HG02623 (cell line): ENCODE results near the gene KMT2D.

ENCODE experiments used
- ATAC-seq: cut with Tn5 transposase; IDR thresholded peaks from one replicate; pipeline ENCODE4 v1.9.1; 2021; ENCODE audit warnings: moderate library complexity; ENCODE audit not compliant: unreplicated experiment

KMT2D gene

DNA sequence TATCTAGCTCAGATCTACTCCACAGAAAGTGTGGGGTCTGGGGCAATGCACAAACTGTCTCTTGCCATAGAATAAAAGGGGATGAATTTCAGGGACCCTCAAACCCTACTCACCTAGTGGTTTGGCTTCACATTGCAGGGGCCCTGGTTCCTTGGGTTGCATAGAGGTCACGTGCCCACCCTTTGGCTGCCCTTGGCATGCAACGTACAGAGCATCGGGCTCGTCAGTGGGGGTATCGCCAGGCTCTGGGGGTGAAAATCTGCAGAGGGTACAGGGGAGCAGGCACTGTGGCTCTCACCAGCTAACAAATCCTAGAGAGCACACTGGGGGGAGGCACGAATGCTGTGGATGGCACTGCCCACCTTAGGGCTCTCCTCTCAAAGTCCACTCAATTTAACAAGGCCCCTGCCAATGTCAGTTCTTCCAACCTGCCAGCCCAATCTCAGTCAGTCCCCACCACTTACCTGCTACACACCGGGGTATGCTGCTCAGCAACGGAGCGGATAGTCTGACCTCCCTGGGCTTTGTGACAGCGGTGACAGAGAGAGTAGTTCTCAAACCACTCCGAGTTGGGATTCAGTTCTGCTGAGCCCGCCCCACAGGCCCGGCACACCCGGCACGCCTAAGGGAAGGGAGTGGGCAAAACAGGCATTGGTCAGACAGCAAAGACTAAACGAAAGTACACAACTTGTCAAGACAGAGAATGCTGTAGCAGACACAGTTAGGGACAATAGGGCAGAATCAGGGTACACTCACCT lies 8.0 kb downstream of the KMT2D start:
- no peak for ATAC-seq

DNA sequence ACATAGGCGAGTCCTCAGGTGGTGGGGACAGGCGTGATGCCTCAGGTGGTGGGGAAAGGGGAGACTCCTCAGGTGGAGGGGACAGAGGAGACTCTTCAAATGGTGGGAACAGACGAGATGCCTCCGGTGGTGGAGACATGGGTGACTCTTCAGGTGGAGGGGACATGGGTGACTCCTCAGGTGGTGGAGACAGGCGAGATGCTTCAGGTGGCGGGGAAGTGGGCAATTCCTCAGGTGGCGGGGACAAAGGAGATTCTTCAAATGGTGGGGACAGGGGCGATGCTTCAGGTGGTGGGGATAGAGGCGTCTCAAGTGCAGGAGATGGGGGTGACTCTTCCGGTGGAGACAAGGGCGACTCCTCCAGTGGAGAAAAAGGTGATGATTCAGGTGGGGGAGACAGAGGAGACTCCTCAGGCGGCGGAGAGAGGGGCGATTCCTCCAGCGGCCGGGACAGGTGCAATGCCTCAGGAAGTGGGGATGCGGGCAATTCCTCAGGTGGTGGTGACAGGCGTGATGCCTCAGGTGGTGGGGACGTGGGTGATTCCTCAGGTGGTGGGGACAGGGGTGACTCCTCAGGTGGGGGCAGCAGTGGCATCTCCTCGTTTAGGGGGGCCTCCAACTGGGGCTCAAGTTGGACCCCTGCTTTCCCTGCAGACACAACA lies 8.7 kb downstream of the KMT2D start:
- no peak for ATAC-seq

DNA sequence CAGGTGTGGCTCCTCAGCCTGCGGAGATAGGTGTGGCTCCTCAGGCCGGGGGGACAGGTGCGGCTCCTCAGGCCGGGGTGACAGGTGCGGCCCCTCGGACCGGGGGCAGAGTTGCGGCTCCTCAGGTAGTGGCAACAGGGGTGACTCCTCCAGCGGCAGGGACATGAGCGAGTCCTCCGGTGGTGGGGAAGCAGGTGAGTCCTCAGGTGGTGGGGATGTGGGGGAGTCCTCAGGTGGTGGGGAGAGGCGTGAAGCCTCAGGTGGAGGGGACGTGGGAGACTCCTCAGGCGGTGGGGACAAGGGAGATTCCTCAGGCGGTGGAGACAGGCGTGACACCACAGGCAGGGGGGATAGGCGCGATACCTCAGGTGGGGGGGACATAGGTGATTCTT lies 9.2 kb downstream of the KMT2D start:
- no peak for ATAC-seq

DNA sequence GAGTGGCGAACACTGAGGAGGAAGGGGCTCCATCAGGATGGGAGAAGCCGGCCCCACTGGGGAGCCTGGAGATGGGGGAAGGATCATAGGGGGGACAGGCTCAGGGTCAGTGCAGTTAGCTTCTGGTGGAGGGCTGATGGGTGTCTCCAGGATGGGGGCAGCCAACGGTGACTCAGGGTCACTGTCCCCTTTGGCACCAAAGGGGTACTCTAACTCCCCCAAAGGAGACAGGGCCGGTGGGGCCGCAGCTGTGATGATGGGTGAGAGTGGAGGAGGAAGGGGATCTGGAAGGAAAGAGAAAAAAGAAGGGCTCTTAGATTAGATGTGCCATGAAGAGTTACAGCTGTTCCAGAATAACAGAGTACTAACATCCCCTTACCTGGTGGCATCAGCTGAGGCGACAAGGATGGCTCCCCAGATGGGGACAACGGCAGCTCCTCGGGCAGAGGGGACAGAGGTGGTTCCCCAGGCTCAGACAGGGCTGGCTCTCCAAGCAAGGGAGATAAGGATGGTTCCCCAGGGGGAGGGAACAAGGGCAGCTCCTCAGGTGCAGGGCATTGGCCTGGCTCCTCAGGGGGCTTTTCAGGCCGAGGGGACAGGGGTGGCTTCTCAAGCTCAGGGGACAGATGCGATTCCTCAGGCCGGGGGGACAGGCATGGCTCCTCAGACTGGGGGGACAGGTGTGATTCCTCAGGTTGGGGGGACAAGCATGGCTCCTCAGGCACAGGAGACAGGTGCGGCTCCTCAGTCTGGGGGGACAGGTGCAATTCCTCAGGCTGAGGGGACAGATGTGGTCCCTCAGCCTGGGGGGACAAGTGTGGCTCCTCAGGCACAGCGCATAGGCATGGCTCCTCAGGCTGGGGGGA lies 9.9 kb downstream of the KMT2D start:
- no peak for ATAC-seq

DNA sequence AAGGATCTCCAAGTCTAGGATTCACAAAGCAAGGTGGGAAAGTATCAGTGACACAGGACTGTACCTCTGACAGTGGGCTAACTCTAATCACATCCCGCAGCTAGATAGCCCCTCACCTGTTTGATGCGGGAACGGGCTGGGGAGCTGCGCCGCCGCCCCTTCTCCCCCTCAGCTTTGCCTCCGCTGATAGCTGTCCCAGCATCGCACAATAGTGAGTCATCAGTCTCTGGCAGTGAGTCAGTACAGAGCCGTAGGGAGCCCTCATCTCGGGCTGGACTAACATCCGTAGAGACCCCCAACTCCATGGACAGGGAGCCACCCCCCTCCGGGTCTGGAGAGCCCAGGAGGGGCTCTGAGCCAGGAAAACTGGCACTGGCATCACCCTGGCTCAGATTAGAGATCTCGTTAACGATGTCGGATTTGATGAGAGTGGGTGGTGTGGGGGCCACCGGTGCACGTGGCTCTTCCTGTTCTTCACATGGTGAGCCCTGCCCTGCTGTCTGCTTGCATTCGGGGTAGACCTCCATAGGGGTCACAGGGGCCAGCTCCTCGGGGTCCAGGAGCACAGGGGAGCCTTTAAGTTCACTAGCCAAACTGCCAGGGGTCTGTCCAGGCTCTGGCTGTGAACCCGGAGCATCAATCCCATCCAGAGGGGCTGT lies 10.9 kb downstream of the KMT2D start:
- no peak for ATAC-seq

DNA sequence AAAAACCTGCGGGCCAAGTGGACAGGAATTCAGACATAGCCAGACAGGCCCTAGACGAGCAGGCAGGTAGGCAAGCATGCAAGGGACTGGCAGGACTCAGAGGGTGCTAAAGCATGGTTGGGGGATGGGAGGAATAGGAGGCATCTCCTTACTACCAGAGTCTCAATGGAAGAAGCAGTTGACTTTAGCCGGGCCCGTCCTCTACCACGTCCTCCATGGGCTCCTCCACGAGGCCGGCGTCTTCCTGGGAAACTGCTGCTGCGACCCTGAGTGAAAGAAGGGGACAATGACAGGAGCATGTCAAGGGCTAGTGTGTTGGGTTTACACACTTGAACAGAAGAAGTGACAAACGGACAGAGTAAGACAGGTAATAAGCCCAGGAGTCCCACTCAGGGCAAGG lies 11.6 kb downstream of the KMT2D start:
- no peak for ATAC-seq

DNA sequence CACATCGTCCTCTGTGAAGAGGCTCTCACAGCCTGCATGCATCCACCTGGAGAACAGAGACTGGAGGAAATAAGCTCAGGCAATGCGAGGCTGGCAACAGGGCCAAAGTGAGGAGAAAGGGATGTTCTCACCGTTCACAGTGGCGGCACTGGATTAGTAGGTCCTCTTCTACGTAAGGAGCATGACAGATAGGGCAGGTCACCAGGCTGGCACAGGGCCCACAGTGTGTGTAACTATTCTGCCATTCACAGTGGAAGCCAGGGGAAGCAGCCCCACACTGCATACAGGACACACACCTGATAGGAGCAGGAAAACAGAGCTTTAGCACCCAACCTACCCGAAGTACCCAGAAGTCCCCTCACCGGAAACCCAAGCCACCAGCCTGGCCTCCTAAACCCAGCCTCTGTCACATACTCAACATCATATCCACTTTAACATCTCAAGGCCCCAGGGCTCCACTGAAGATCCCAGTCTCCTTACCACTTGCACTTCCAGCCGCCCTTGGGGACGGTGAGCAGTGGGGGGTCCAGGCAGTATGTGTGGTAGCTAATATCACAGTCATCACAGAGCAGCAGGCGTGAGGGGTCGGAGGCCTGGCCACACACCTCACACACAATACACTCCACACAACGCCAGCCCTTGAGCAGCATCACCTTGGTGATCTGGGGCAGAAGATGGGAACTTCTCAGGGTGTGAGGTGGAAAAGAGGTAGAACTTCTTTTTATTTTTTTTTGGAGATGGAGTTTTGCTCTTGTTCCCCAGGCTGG lies 14.3 kb downstream of the KMT2D start:
- ATAC-seq = no peak

DNA sequence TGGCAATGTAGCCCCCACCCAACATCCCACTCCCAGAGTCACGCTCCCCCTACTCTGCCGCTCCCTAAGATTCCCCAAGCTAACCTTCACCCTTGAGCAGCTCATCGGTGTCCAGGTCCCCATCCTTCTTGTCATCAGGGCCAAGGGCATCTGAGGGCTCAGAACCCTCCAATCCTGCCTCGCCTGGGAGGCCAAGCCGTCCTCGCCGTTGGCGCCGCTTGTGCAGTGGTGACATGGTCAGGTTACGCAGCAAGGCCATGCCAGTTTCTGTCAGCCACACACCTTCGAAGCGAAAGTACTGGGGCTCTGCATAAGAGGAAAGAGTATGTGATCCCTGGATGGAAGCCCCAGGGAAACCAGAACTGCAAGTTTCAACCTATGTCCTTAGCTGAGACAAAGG lies 15.9 kb downstream of the KMT2D start:
- no peak for ATAC-seq

DNA sequence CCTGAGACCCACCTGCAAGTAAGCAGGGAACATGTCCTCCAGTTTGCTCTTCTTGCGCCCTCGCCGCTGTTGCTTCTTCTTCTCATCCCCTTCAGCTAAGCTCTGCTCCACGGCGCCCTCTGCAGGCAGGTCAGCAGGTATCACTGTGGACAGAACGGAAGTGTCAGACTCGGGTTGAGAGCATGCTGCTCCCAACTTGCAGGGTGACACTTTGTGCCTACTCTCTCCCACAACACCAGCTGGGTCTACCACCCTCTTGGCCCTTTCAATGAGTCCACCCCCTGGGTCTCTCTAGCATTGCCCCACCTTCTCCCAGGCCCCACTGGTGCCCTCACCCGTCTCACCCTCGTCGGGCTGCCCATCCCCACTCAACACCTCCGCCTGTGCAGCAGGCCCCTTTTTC lies 16.7 kb downstream of the KMT2D start:
- ATAC-seq = no peak

DNA sequence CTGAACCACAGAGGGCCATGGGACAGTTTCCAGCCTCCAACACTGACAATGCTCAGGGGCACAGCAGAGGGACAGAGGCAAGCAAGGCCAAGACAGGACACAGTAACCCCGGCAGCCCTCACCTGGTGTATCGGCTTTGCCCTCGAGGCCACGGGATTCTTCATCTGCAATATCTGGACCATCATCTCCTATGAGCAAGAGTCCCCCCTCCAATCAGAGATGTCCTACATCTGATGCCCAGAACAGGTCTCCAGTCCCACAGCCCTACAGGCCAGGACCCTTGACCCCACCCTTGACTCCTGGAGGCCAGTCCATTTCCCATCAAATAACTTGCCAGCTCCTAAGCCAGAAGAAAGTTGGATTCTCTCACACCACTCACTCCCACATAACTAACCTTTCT lies 17.4 kb downstream of the KMT2D start:
- ATAC-seq = no peak

DNA sequence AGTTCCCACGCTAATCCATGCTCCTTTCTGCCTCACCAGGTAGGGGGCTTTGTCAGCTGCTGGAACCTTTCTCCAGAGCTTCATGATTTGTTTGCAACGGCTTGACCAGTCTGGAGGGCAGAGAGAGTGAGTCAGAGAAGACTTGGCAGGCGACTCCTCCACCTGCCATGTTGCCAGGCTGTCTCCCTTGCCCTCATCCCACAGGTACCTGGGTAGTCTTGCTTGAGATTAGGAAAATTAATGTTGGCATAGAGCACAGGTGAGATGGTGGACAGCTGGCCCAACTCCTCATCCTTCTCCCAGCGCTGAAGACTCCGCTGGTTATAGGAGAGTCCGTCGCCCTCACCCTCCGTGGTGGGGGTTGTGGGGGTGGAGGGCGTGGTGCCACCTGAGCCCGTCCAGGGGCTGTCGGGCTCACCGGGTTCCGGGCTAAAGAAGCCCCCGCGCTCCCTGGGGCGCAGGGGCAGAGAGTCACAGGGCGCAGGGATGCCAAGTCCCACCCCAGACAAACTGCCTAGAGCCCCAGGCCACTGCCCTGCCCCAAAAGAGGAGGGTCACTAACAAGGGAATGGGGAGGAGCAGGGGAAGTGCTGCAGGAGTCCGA lies 18.6 kb downstream of the KMT2D start:
- no peak for ATAC-seq

DNA sequence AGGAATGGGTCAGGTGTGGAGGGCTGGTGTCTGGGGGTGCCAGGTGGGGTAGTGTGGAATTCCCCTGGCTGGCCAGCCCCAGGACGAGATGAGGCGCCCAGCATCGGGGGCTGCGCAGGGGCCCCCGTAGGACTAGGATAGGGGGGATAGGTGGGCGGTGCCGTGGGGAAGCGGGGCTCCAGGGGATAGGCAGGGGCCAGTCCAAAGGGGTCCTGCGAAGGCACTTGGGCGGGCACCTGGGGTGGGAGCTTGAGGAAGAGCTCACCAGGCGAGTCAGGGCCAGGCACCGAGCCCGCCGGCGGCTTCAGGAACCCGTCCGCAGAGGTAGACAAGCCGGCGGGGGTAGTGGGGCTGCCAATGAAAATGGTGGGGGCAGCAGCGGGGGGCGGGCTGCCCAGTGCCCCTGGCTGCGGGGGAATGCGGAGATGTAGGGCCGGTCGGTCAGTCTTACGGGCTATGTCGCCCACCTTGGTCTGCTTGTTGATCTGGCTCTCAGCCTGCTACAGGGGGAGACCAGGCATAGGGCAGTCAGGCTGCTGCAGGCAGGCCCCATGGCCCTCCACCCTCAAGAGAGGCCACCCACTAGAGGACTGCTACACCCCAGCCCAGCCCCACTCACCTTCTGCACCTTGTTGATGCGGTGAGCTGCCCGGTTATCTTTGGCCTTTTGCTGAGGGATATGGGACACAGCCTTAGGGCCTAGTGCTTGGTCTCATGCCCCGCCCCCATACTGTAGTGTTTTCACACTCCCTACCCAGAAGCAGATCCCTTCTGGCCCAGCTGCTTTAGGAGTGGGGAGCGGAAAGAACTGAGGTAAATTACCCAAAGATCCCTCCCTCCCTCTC lies 19.3 kb downstream of the KMT2D start:
- ATAC-seq = no peak

DNA sequence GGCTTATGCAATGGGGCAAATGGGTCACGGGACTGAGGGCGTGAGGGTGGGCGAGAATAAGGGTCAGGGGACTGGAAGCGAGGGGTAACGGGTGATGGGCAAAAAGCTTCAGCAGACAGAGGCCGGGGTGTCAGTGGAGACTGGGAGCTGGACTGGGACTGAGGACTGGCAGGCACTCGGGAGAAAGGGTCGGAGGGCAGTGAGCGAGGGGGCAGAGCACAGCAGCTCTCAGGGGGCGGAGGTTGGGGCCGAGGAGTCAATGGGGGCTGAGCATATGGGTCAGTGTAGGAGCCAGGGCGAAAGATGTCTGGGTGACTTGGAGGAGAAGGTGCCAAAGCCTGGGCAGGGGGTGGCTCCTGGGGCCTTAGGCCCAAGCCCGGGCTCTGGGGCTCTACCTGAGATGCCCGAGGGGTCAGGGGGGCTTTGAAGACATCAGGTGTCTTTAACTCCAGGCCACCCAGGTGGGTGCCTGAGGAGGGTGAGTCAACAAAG lies 20.2 kb downstream of the KMT2D start:
- no peak for ATAC-seq

DNA sequence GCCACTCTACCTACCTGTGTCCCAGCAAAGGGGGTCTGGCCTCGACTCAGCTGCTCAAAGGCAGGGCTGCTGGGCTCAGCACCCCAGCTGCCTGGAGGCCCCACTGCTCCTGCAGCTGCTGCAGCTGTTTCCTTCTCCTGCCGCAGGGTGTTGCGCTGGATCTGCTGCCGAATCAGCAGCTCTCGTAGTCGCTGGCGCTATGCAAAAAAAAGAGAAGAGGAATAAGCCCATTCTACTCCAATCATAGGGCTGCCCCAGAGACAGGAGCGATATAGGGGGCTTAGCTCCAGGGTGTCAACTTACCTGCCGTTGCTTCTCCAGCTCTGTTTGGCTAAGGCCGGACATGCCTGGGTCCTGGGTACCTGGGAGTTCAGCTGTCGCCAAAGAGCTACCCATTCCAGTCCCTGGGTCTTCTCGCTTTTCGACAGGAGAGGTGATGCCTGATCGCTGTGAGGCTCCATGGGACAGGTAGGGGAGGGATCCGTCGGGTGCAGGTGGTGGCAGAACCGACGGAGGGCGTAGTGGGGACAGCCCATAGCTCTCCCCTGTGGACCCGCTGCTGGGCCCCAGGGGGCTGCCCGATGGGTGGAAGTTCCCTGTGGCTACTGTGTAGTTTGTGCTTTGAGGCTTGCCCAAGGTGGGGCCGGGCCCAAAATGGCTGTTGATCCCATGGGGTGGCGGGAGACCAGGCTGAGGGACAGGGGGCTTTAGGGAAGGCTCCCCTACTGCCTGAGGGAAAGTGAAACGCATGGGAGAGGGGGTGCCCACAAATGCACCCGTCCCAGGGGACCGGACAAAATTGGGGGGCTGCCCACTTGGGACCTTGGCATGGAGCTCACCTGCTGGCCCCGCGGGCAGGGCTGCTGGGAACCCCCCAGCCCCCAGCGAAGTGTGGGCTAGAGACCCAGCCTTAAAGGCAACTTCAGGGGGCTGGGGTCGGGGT lies 20.9 kb downstream of the KMT2D start:
- ATAC-seq = no peak

DNA sequence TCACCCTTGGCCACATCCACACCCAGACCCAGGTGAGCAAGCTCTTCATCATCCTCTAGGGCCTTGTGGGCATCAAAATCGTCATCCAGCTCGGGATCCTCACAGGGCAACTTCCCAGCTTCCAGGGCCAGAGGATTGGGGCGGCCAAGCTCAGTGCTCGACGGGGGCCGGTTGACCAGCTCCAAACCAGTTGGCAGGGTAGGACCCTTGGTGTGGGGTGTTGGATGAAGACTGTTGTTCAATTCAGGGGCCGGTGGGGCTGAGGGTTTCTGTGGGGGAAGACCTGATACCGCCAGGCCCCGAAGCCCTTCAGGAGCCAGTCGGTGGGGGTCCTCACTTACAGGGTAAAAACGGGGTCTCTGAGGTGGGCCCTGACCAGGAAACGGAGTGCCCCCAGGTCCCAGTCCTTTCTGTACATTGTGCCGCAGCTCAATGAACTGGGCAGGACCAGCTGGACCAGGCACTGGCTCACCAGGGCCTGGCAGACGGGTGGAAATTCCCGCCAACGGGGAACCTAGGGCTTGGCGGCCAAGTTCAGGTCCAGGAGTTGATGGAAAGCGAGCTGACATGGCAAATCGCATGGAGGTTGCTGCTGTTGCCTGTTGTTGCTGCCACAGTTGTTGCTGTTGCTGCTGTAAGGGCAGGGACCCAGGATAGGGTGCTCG lies 22.2 kb downstream of the KMT2D start:
- no peak for ATAC-seq

DNA sequence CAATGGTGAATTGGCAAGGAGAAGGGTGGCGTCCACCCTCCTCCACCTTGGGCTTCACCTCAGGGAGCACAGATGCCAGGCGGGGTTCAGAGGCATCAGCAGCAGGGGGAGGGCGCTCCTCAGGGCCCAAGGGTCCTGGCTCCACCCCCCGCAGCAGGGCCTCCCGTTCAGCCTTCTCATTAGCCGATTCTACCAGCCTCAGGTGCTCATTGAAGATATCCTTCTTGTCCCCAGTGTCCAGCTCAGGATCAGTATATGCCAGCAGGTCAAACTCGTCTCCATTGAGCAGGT lies 22.7 kb downstream of the KMT2D start:
- ATAC-seq = no peak

DNA sequence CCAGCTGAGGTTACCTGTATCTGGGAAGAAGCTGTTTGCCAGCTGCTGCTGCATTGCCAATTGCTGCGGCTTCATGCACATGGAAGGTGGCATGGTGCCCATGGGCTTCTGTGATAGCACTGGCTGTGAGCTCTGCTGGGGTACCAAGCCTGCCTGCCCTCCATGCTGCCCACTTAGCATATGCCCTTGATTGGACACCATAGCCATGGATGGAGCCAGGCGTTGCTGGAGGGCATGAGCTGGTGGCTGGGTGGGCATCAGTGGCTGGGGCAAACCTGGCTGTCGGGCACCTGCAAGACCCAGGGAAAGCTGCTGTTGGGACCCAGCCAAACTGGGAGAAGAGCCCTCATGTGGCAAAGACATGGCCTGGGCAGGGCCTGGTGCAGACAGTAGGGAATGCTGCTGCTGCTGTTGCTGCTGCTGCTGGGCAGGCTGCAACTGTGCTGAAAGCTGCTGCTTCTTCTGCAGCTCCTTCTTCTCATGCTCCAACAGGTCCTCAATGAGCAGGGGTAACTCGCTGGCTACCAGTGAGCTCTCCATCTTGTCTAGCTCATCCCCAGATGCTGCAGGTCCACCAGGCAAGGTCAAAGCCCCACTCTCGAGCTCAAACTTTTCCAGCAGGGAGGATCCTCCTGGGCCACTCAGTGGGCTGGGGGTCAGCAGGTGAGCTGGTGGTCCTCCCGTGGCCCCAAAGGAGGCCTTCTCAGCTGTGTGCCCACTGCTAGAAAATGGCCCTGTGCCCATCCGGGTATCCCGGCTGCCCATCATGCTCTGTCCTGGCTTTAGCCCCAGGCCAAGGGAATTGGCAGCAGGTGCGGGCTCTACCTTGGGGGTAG lies 23.3 kb downstream of the KMT2D start:
- no peak for ATAC-seq
